Astrocyte of the cerebellum (primary cell): Measurements from ENCODE around the gene ARHGEF17.

Experiments
- DNase-seq: peaks from one replicate; pipeline ENCODE4 v3.0.0-alpha.2; 2011; ENCODE audit warnings: low read depth
- H3K4me3 ChIP-seq: 2 replicates; pipeline ENCODE4 v1.5.1; 2011; ENCODE audit warnings: mild to moderate bottlenecking, low read depth, low read length, moderate library complexity
- CTCF ChIP-seq: IDR thresholded peaks from 2 replicates; pipeline ENCODE4 v1.5.1; 2012; ENCODE audit warnings: low read length, low read depth, moderate library complexity, mild to moderate bottlenecking; ENCODE audit errors: missing control alignments
- in situ Hi-C: cut with HindIII; loops from 2 replicates; pipeline ENCODE4 v1.10.0; 2017; ENCODE audit warnings: low sequenced_read_pairs

ARHGEF17 gene

GRCh38 chr11:73379189-73379880, 71.3 kb downstream of the ARHGEF17 start:
- no peak for TF ChIP-seq CTCF
- in situ Hi-C loops: no loop called here
- DNase-seq: no peak
- no peak overlapping the region for H3K4me3 ChIP-seq

GRCh38 chr11:73380331-73380730, 72.3 kb downstream of the ARHGEF17 start:
- no peak for DNase-seq
- no peak for TF ChIP-seq CTCF
- in situ Hi-C loops: no loop called here
- H3K4me3 ChIP-seq: no peak overlapping the region

- in situ Hi-C loops: no loop called here
- no peak for TF ChIP-seq CTCF
- H3K4me3 ChIP-seq: no peak overlapping the region
- DNase-seq: no peak
Measured at GRCh38 chr11:73380897-73381410, 72.9 kb downstream of the ARHGEF17 start.

- TF ChIP-seq CTCF: no peak
- H3K4me3 ChIP-seq: no peak overlapping the region
- in situ Hi-C loops: no loop called here
- DNase-seq: no peak
Measured at GRCh38 chr11:73381589-73381988, 73.5 kb downstream of the ARHGEF17 start.

- in situ Hi-C loops: no loop called here
- no peak for TF ChIP-seq CTCF
Measured at GRCh38 chr11:73382183-73382582, 74.1 kb downstream of the ARHGEF17 start.

GRCh38 chr11:73382747-73383146, 74.7 kb downstream of the ARHGEF17 start:
- DNase-seq: no peak
- no peak overlapping the region for H3K4me3 ChIP-seq
- TF ChIP-seq CTCF: no peak
- in situ Hi-C loops: no loop called here

More at GRCh38 chr11:73382183-73382582, 74.1 kb downstream of the ARHGEF17 start:
- DNase-seq: no peak
- no peak overlapping the region for H3K4me3 ChIP-seq
